Endodermal cell (in vitro differentiated cells): ENCODE measurements around the gene ADAMTS16. TPM values are rescaled to one million over a fixed set of nuclear protein-coding genes. Genes with fewer than 3 reads are reported as not detected.

ENCODE experiments used
- DNase-seq: peaks from one replicate; pipeline ENCODE4 v3.0.0-alpha.2; 2017
- H3K27ac ChIP-seq: 2 replicates; pipeline ENCODE4 v1.5.1; 2013; ENCODE audit warnings: mild to moderate bottlenecking, low read depth, low read length, moderate library complexity
- H3K27me3 ChIP-seq: 2 replicates; pipeline ENCODE4 v1.6.1; 2013; ENCODE audit warnings: mild to moderate bottlenecking, low read length, moderate library complexity; ENCODE audit not compliant: insufficient read depth, control insufficient read depth, poor library complexity, severe bottlenecking
- H3K36me3 ChIP-seq: 2 replicates; pipeline ENCODE4 v1.7.0; 2013; ENCODE audit warnings: mild to moderate bottlenecking, low read length, moderate library complexity; ENCODE audit not compliant: control insufficient read depth, insufficient read depth
- H3K4me1 ChIP-seq: one replicate; pipeline ENCODE4 v1.7.0; 2013; ENCODE audit warnings: low read length; ENCODE audit not compliant: control insufficient read depth, insufficient read depth
- H3K4me3 ChIP-seq: 2 replicates; pipeline ENCODE4 v1.5.1; 2013; ENCODE audit warnings: mild to moderate bottlenecking, low read length, moderate library complexity
- H3K9ac ChIP-seq: 2 replicates; pipeline ENCODE4 v1.6.1; 2013; ENCODE audit warnings: mild to moderate bottlenecking, low read length, moderate library complexity; ENCODE audit not compliant: poor library complexity, severe bottlenecking; ENCODE audit errors: extremely low read depth
- H3K9me3 ChIP-seq: 2 replicates; pipeline ENCODE4 v1.6.1; 2013; ENCODE audit warnings: mild to moderate bottlenecking, low read length, moderate library complexity; ENCODE audit not compliant: control insufficient read depth
- H3K27ac Mint-ChIP-seq: 2 replicates; pipeline ENCODE4 v1.8.0; 2020; ENCODE audit warnings: mixed read lengths
- H3K27me3 Mint-ChIP-seq: 2 replicates; pipeline ENCODE4 v1.8.0; 2021; ENCODE audit warnings: mild to moderate bottlenecking, mixed read lengths; ENCODE audit not compliant: insufficient read depth
- H3K36me3 Mint-ChIP-seq: 2 replicates; pipeline ENCODE4 v1.8.0; 2020; ENCODE audit warnings: low read depth, mixed read lengths
- H3K4me1 Mint-ChIP-seq: 2 replicates; pipeline ENCODE4 v1.8.0; 2020; ENCODE audit warnings: mixed read lengths
- H3K4me3 Mint-ChIP-seq: 2 replicates; pipeline ENCODE4 v1.8.0; 2020; ENCODE audit warnings: mild to moderate bottlenecking, moderate library complexity, mixed read lengths
- H3K9me3 Mint-ChIP-seq: 2 replicates; pipeline ENCODE4 v1.8.0; 2020; ENCODE audit warnings: mild to moderate bottlenecking, mixed read lengths
- WGBS, 2 experiments: methylation state at CpG; one replicate each; pipeline versions ENCODE4 v1.1.5 to v1.1.7; 2013; ENCODE audit warnings: missing lambda C conversion rate in 2 of 2, mixed read lengths in 1 of 2; ENCODE audit not compliant: insufficient coverage in 1 of 2, insufficient read length in 1 of 2; 5-methylcytosine and 5-hydroxymethylcytosine counted together
- total RNA-seq, 2 donors: library from RNA; stranded (reverse); fragmentation: NEBNext Ultra II Directional in 1 of 2; extraction: Animal tissue kit (Norgen Biotek cat#: 25700) in 1 of 2; gene quantifications; 2 replicates in 1 of 2; 3 replicates in 1 of 2; pipeline ENCODE4 v1.2.1, GENCODE V29; 2021
- TF ChIP-seq, protein P1 (sequence below): fragments of 200-600 bp; sonication (generic); conservative IDR thresholded peaks from 2 replicates; pipeline ENCODE4 v1.5.0; 2021; ENCODE audit warnings: antibody characterized with exemption, mild to moderate bottlenecking

Gene ADAMTS16
- total RNA-seq, 2 donors from 2014 or later, result 0.77 to 7.4 TPM

DNA sequence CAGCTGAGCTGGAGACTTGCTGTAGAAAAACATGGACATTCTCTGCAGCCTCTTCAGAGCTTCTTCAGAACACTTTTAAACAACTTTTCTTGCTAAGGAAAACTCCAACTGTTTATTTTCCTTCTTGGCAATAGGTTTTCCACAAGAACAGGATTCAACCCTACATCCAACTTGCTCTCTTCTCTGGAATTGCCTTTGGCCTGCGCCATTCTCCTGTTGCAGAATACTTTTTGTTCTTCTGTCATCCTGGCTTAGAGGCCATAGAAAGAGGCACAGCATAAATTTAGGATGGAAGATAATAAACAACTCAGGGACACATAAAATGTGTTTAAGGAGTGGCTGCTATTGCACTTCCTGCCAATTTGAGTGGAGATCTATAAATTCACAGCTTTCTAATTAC, 227.6 kb downstream of the ADAMTS16 start:
- Mint-ChIP-seq H3K4me1 (peaks cover 16% of the 10 kb centered on the region), H3K27me3 (no peaks in the 10 kb centered on the region), H3K27ac (no peak overlapping the region), H3K4me3 (no peak overlapping the region), H3K36me3 (no peaks in the 10 kb centered on the region), H3K9me3 (no peaks in the 10 kb centered on the region)
- Histone ChIP-seq H3K9ac (no peak overlapping the region), H3K36me3 (no peaks in the 10 kb centered on the region), H3K4me1 (peaks cover 6% of the 10 kb centered on the region), H3K4me3 (no peak overlapping the region), H3K27ac (no peak overlapping the region), H3K27me3 (no peaks in the 10 kb centered on the region), H3K9me3 (no peaks in the 10 kb centered on the region)
- TF ChIP-seq, protein P1, sequence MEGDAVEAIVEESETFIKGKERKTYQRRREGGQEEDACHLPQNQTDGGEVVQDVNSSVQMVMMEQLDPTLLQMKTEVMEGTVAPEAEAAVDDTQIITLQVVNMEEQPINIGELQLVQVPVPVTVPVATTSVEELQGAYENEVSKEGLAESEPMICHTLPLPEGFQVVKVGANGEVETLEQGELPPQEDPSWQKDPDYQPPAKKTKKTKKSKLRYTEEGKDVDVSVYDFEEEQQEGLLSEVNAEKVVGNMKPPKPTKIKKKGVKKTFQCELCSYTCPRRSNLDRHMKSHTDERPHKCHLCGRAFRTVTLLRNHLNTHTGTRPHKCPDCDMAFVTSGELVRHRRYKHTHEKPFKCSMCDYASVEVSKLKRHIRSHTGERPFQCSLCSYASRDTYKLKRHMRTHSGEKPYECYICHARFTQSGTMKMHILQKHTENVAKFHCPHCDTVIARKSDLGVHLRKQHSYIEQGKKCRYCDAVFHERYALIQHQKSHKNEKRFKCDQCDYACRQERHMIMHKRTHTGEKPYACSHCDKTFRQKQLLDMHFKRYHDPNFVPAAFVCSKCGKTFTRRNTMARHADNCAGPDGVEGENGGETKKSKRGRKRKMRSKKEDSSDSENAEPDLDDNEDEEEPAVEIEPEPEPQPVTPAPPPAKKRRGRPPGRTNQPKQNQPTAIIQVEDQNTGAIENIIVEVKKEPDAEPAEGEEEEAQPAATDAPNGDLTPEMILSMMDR, result no peak
- no peak for DNase-seq
- WGBS, 2 experiments, result 96% methylated on average over 1 of the region's 1 CpG; no CpG with 5 or more reads in 1 of the 2 experiments

- Mint-ChIP-seq H3K4me3 (no peak overlapping the region), H3K36me3 (no peaks in the 10 kb centered on the region), H3K27me3 (peaks cover 2% of the 10 kb centered on the region), H3K4me1 (peaks cover 8% of the 10 kb centered on the region), H3K27ac (no peak overlapping the region), H3K9me3 (no peaks in the 10 kb centered on the region)
- Histone ChIP-seq H3K27me3 (no peaks in the 10 kb centered on the region), H3K9ac (no peak overlapping the region), H3K9me3 (no peaks in the 10 kb centered on the region), H3K4me1 (no peaks in the 10 kb centered on the region), H3K36me3 (no peaks in the 10 kb centered on the region), H3K4me3 (no peak overlapping the region), H3K27ac (no peak overlapping the region)
- TF ChIP-seq, protein P1, result no peak
- 93 to 100% methylated on average over 2 to 4 of the region's 4 CpGs for WGBS, 2 experiments
- no peak for DNase-seq
Observed at GRCh38 chr5:5369051-5369605, 229.0 kb downstream of the ADAMTS16 start.
